Measurements from ENCODE around the gene PLCL1. TPM values are rescaled to one million over a fixed set of nuclear protein-coding genes. Genes with fewer than 3 reads are reported as not detected.

PLCL1 gene
- total RNA-seq, 1 experiment from 2014 or later: 1.6 TPM

DNA sequence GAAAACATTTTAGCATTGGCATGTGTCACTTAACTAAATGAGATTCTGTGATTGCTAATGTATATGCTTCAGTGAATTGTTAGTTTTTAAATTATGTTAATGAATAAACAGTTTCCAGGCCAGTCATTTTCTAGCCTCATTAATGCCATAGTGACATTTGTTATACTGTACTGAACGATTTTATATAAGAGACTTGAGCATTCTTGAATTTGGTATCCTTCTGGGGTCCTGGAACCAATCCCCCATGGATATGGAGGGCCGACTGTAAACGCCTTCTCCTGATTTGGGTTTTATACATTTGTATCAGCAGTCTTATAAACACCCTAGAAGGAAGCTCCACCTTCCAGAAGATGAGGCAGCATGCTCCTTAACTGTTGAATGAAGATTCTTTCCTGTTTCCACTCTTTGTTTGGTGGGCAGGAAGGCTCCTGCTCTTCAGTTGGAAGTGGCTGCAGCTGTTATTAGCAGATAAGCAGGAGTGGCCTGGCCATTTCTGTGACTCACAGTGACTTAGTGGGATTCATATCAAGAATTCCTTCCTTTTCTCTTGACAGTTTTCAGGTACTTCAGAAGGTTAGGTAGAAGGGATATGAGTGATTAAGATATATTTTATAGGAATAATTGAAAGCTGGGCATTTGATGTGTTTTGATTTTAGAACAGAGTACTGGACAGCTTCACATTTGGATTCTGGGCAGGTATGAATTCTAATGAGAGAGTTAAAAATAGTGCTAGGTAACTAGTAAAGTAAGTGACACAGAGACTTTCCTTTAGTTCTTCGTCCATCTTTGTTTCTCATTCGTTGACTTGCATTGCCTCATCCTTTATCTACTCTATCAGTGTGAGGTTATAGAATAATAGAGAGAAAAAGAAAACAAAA, 124.9 kb downstream of the PLCL1 start:
- Histone ChIP-seq H3K4me1 (no peaks in the 10 kb centered on the region), H3K4me3 (ENCODE audit: low read depth, low read length) (no peak overlapping the region), H3K36me3 (ENCODE audit: control insufficient read depth, insufficient read depth, low read length) (no peaks in the 10 kb centered on the region), H3K9me3 (no peaks in the 10 kb centered on the region), H3K27me3 (replicated peaks; ENCODE audit: control insufficient read depth, insufficient read depth, low read length) (no peaks in the 10 kb centered on the region)
- Mint-ChIP-seq H3K27ac (ENCODE audit: unreplicated experiment) (no peak overlapping the region), H3K27me3 (ENCODE audit: insufficient read depth, unreplicated experiment) (no peaks in the 10 kb centered on the region), H3K9me3 (ENCODE audit: unreplicated experiment) (no peaks in the 10 kb centered on the region), H3K4me1 (ENCODE audit: low read depth, unreplicated experiment) (no peaks in the 10 kb centered on the region), H3K4me3 (ENCODE audit: unreplicated experiment) (no peak overlapping the region), H3K36me3 (ENCODE audit: insufficient read depth, unreplicated experiment) (no peaks in the 10 kb centered on the region)
- intact Hi-C loops (cut with micrococcal nuclease; ENCODE audit: unreplicated experiment): no loop called here
- ChIA-PET POLR2A (no interaction called here), CTCF (interaction anchor here (0.5 kb wide), 1 partner anchor 43 kb away, joined by 3 read pairs; no protein-coding TSS in a partner anchor)
- no peak for DNase-seq
- TF ChIP-seq, protein P1, sequence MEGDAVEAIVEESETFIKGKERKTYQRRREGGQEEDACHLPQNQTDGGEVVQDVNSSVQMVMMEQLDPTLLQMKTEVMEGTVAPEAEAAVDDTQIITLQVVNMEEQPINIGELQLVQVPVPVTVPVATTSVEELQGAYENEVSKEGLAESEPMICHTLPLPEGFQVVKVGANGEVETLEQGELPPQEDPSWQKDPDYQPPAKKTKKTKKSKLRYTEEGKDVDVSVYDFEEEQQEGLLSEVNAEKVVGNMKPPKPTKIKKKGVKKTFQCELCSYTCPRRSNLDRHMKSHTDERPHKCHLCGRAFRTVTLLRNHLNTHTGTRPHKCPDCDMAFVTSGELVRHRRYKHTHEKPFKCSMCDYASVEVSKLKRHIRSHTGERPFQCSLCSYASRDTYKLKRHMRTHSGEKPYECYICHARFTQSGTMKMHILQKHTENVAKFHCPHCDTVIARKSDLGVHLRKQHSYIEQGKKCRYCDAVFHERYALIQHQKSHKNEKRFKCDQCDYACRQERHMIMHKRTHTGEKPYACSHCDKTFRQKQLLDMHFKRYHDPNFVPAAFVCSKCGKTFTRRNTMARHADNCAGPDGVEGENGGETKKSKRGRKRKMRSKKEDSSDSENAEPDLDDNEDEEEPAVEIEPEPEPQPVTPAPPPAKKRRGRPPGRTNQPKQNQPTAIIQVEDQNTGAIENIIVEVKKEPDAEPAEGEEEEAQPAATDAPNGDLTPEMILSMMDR (IDR thresholded peaks at IDR 0.05; ENCODE audit: insufficient read depth in 1 of 2, low read depth in 1 of 2, low read length in 1 of 2, severe bottlenecking in 1 of 2, unreplicated experiment in 1 of 2): no peak
- BruUV-seq (replicated peaks): no TSS peak

DNA sequence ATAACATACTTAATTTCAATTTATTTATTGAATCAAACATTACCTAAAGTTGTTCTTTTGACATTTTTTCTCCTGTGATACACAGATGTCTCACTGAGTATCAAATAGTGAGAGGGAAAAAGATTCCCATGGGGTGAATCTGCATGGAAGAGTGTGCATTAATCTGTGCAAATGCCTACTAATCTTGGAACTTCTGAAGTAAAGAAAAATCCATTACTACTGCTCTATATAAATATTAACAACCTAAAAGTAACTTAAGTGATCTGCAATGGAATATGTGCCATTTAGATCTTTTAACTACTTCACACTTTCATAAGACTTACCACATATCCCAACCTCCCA, 125.5 kb downstream of the PLCL1 start:
- H3K27me3 Mint-ChIP-seq (ENCODE audit: insufficient read depth, unreplicated experiment): no peaks in the 10 kb centered on the region
- TF ChIP-seq, protein P1 (IDR thresholded peaks at IDR 0.05; ENCODE audit: insufficient read depth in 1 of 2, low read depth in 1 of 2, low read length in 1 of 2, severe bottlenecking in 1 of 2, unreplicated experiment in 1 of 2): no peak
- no peaks in the 10 kb centered on the region for H3K36me3 Mint-ChIP-seq (ENCODE audit: insufficient read depth, unreplicated experiment)
- H3K4me3 Mint-ChIP-seq (ENCODE audit: unreplicated experiment): no peak overlapping the region
- no peak overlapping the region for H3K27ac Mint-ChIP-seq (ENCODE audit: unreplicated experiment)
- POLR2A ChIA-PET: no interaction called here
- CTCF ChIA-PET: no interaction called here
- no peaks in the 10 kb centered on the region for H3K9me3 ChIP-seq
- H3K9me3 Mint-ChIP-seq (ENCODE audit: unreplicated experiment): no peaks in the 10 kb centered on the region
- no peaks in the 10 kb centered on the region for H3K27me3 ChIP-seq (replicated peaks; ENCODE audit: control insufficient read depth, insufficient read depth, low read length)
- intact Hi-C loops (cut with micrococcal nuclease; ENCODE audit: unreplicated experiment): no loop called here
- BruUV-seq (replicated peaks): no TSS peak
- DNase-seq: no peak
- no peaks in the 10 kb centered on the region for H3K4me1 Mint-ChIP-seq (ENCODE audit: low read depth, unreplicated experiment)
- no peak overlapping the region for H3K4me3 ChIP-seq (ENCODE audit: low read depth, low read length)
- no peaks in the 10 kb centered on the region for H3K4me1 ChIP-seq
- H3K36me3 ChIP-seq (ENCODE audit: control insufficient read depth, insufficient read depth, low read length): no peaks in the 10 kb centered on the region

DNA sequence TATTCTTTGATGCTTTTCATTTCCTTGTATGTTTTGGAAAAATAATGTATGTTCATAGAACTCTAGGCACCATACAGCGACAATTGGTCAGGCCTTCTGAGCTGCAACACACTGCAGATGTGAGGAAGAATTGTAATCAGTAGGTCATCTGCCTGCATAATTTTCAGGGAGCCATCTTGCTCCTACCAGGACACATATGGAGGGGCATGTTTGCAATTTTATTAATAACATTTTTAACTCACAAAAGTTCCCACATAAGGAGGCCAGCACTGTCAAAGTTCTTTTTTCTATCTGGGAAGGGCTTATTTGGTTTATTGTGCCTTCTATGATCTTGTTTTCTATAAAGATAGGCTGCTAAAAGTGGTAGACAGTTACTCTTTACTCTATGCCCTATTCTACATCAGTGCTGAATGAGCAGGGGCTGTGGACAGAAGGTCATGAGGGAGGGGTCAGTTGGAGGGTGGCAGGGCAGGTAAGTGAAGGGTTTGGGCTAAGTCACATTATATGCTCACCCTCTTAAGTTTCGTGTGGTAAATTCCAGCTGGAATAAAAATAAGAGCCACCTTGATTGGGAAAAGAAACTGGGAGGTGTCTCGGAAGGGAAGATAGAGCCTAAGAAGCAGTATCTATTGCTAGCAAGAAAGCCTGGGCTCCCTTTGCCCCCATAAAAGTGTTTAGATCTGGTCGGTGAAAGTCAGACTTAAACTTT, 126.3 kb downstream of the PLCL1 start:
- BruUV-seq (replicated peaks): no TSS peak
- Mint-ChIP-seq H3K4me1 (ENCODE audit: low read depth, unreplicated experiment) (no peaks in the 10 kb centered on the region), H3K36me3 (ENCODE audit: insufficient read depth, unreplicated experiment) (no peaks in the 10 kb centered on the region), H3K4me3 (ENCODE audit: unreplicated experiment) (no peak overlapping the region), H3K27me3 (ENCODE audit: insufficient read depth, unreplicated experiment) (no peaks in the 10 kb centered on the region), H3K9me3 (ENCODE audit: unreplicated experiment) (no peaks in the 10 kb centered on the region), H3K27ac (ENCODE audit: unreplicated experiment) (no peak overlapping the region)
- Histone ChIP-seq H3K36me3 (ENCODE audit: control insufficient read depth, insufficient read depth, low read length) (no peaks in the 10 kb centered on the region), H3K4me1 (no peaks in the 10 kb centered on the region), H3K9me3 (no peaks in the 10 kb centered on the region), H3K4me3 (ENCODE audit: low read depth, low read length) (no peak overlapping the region), H3K27me3 (replicated peaks; ENCODE audit: control insufficient read depth, insufficient read depth, low read length) (no peaks in the 10 kb centered on the region)
- POLR2A ChIA-PET: no interaction called here
- TF ChIP-seq, protein P1 (IDR thresholded peaks at IDR 0.05; ENCODE audit: insufficient read depth in 1 of 2, low read depth in 1 of 2, low read length in 1 of 2, severe bottlenecking in 1 of 2, unreplicated experiment in 1 of 2): no peak
- CTCF ChIA-PET: no interaction called here
- intact Hi-C loops (cut with micrococcal nuclease; ENCODE audit: unreplicated experiment): no loop called here
- no peak for DNase-seq
